Ovary (tissue), 3 donors: ENCODE results near the gene PHF21B.

Experiments
- EP300 ChIP-seq: sonication (generic); formaldehyde crosslinking; IDR thresholded peaks from one replicate; pipeline ENCODE4 v1.6.1; 2017; ENCODE audit warnings: antibody characterized with exemption
- POLR2A ChIP-seq: fragments of 450-650 bp; IDR thresholded peaks from one replicate; pipeline ENCODE4 v1.6.1; 2017; ENCODE audit warnings: antibody characterized with exemption, mild to moderate bottlenecking, moderate library complexity
- TF ChIP-seq, protein P1 (sequence below), 3 donors: fragments of 450-650 bp in 2 of 3; fragments of 200-600 bp in 1 of 3; IDR thresholded peaks; one replicate each; pipeline versions ENCODE4 v1.5.1 to v1.8.0; 2016 to 2022; ENCODE audit warnings: antibody characterized with exemption in 3 of 3, mild to moderate bottlenecking in 1 of 3
- donor health status: DM: no; HTN: no; CAD: no.

DNA sequence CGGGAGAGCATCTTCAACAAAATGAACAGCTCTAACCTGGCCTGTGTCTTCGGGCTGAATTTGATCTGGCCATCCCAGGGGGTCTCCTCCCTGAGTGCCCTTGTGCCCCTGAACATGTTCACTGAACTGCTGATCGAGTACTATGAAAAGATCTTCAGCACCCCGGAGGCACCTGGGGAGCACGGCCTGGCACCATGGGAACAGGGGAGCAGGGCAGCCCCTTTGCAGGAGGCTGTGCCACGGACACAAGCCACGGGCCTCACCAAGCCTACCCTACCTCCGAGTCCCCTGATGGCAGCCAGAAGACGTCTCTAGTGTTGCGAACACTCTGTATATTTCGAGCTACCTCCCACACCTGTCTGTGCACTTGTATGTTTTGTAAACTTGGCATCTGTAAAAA is 147.5 kb downstream of the PHF21B start:
- TF ChIP-seq, protein P1, sequence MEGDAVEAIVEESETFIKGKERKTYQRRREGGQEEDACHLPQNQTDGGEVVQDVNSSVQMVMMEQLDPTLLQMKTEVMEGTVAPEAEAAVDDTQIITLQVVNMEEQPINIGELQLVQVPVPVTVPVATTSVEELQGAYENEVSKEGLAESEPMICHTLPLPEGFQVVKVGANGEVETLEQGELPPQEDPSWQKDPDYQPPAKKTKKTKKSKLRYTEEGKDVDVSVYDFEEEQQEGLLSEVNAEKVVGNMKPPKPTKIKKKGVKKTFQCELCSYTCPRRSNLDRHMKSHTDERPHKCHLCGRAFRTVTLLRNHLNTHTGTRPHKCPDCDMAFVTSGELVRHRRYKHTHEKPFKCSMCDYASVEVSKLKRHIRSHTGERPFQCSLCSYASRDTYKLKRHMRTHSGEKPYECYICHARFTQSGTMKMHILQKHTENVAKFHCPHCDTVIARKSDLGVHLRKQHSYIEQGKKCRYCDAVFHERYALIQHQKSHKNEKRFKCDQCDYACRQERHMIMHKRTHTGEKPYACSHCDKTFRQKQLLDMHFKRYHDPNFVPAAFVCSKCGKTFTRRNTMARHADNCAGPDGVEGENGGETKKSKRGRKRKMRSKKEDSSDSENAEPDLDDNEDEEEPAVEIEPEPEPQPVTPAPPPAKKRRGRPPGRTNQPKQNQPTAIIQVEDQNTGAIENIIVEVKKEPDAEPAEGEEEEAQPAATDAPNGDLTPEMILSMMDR (IDR thresholded peaks at IDR 0.05) = no peak
- no peak for TF ChIP-seq POLR2A
- TF ChIP-seq EP300 = no peak
